GM10266 (cell line): ENCODE results near the gene SLBP.

Source experiments
- DNase-seq: peaks from one replicate; pipeline ENCODE4 v3.0.0; 2012; ENCODE audit errors: extremely low spot score
- TF ChIP-seq, protein P1 (sequence below): IDR thresholded peaks from 2 replicates; pipeline ENCODE4 v1.5.1; 2012; ENCODE audit warnings: mild to moderate bottlenecking, low read depth; ENCODE audit not compliant: control insufficient read depth, insufficient read depth; ENCODE audit errors: missing control alignments

Gene SLBP

GRCh38 chr4:1752284-1753041 lies 40.3 kb upstream of the SLBP start:
- peak; percentile 41 for DNase-seq
- TF ChIP-seq, protein P1, sequence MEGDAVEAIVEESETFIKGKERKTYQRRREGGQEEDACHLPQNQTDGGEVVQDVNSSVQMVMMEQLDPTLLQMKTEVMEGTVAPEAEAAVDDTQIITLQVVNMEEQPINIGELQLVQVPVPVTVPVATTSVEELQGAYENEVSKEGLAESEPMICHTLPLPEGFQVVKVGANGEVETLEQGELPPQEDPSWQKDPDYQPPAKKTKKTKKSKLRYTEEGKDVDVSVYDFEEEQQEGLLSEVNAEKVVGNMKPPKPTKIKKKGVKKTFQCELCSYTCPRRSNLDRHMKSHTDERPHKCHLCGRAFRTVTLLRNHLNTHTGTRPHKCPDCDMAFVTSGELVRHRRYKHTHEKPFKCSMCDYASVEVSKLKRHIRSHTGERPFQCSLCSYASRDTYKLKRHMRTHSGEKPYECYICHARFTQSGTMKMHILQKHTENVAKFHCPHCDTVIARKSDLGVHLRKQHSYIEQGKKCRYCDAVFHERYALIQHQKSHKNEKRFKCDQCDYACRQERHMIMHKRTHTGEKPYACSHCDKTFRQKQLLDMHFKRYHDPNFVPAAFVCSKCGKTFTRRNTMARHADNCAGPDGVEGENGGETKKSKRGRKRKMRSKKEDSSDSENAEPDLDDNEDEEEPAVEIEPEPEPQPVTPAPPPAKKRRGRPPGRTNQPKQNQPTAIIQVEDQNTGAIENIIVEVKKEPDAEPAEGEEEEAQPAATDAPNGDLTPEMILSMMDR, result no peak

DNA sequence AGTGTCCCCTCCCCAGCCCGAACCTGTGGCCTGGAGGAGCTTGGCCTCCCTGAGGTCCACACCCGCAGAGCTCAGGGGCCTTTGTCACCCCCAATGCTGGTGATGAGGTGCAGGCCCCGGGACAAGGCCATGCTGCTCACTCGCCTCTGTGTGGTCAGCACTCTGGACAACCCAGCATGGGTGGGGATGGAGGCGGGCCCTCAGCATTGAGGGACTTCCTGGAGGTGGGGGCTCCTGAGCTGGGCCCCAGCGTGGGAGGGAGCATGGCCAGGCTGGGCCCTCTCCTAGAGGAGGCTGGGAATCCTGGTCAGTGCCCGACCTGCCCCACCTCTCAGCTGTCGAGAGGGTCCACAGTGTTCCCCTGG lies 39.8 kb upstream of the SLBP start:
- TF ChIP-seq, protein P1, result no peak
- DNase-seq, result no peak

DNA sequence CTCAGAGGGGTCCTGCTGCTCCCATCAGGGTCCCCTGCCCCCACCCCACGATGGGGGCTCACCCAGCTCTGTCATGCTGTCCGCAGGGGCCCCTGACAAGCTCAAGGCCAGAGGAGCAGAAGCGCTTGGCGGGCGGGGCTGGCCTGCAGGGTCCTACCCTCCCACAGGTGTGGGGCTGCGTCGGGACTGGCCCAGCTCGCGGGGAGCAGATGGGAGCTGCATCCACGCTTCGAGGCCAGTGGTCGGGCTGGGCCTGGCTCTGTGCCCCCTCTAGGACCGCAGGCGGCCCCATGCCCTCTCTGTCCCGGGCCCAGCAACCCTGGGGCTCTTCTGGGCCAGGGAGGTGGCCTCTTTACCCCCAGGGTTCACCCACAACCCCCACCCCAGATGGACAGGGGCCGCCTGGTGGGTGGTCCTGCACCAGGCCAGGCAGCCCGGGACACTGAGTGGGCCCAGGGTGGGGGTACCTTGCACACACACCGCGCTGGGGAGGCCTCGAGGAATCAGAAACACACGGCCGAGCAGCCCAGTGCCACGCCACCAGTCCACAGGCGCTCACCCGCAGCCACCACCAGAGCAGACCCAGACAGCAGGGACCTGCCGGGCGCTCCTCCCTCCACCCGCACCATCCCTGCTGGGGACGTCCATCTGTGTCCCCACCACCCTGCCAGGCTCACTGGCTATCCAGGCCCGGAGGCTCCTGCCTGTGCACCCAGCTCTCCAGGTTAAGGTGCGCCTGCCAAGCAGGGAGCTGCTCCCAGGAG lies 39.2 kb upstream of the SLBP start:
- TF ChIP-seq, protein P1, result no peak
- DNase-seq, result no peak

- TF ChIP-seq, protein P1, result no peak
- no peak for DNase-seq
Observed at GRCh38 chr4:1750381-1751154, 38.4 kb upstream of the SLBP start.

GRCh38 chr4:1749826-1750225 lies 37.7 kb upstream of the SLBP start:
- no peak for DNase-seq

DNA sequence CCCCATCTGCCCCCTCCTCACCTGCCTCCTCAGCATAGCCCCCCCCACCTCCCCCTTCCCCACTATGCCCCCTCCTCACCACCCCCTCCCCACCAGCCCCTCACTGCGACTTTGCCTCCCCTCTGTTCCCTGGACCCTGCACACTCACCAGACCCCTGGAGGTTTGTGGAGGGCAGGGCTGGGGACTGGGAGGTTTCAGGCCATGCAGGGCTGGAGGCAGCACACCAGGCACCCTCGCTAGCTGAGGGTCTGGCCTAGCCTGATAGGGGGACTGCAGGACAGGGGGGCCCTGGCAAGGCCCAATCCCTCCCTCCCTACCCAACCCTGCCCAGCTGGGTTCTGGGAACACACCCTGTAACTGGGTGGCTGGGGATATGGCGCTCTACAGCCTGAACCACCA lies 37.3 kb upstream of the SLBP start:
- TF ChIP-seq, protein P1, result no peak
- no peak for DNase-seq

More at GRCh38 chr4:1749826-1750225, 37.7 kb upstream of the SLBP start:
- TF ChIP-seq, protein P1, result no peak
